ENCODE results near the gene ATP6V0D1. TPM values are rescaled to one million over a fixed set of nuclear protein-coding genes. Genes with fewer than 3 reads are reported as not detected.

ATP6V0D1 gene
- polyA plus RNA-seq, 1 donor from 2014 or later: 188 TPM

DNA sequence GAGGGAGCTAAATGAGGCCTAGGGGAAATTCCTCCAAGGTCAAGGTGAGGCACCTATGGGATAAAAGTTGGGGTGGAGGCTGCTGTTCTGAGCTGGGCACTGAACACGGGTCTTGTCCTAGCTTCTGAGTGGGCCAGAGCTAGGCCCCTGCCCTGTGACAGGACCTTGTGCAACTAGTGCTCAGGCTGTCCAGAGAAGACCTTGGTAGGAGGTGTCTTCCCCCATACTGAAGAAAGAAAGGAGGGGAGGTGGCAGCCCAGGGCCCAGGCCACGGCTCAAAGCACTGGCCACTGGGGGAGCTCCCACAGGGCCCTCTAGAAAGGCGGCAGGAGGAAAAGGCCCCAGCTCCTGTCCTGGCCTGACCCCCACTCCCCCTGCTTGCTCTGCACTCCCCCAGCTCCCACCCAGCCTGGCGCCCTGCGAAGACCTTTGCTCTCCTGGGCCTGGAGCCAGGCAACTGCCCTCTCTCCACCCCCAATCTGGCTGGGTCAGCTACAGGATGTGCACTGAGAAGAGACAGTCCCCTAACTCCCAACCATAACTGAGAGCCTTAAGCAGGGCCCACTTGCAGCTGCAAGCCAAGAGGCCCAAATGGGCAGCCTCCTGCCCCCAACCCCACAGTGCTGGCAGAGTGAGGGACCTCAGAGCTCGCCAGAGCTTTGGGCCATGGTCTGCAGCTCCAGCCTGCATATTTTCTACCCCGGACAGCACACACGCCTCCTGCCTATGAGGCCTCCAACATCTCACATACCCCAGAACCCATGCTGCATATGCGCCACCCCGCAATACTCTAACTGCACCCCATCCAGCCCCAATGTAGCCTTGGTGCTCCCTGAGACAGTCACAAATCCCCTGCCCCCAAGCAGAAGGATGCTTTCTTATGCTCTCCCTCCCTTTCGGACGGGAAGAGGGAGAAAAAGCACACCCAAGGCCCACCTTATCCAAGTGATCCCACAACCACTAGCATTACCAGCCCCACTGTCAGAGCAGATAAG lies 34.7 kb downstream of the ATP6V0D1 start:
- Histone ChIP-seq H3F3A (ENCODE audit: insufficient read depth, low read length, poor library complexity, severe bottlenecking) (no peaks in the 10 kb centered on the region), H3K9me3 (ENCODE audit: low read length) (no peaks in the 10 kb centered on the region), H3K9me2 (ENCODE audit: insufficient read depth, low read length) (no peaks in the 10 kb centered on the region), H4K20me1 (ENCODE audit: insufficient read depth) (no peaks in the 10 kb centered on the region), H3K79me2 (replicated peaks; ENCODE audit: insufficient read depth, low read length) (no peaks in the 10 kb centered on the region), H3K27me3 (ENCODE audit: insufficient read depth, low read depth, low read length) (no peaks in the 10 kb centered on the region), H2AFZ (ENCODE audit: low read depth, low read length) (no peak overlapping the region), H3K36me3 (ENCODE audit: insufficient read depth, low read length) (no peaks in the 10 kb centered on the region), H3K4me2 (ENCODE audit: low read length) (no peak overlapping the region), H3K27ac (ENCODE audit: low read length) (no peak overlapping the region), H3K4me3 (ENCODE audit: low read length) (no peak overlapping the region), H3K9ac (ENCODE audit: low read length) (no peak overlapping the region)
- no peak for TF ChIP-seq SMC3 (conservative IDR thresholded peaks at IDR 0.05; ENCODE audit: poor library complexity)
- no peak for TF ChIP-seq EP300 (conservative IDR thresholded peaks at IDR 0.05; ENCODE audit: poor library complexity, severe bottlenecking)
- TF ChIP-seq CTCF (IDR thresholded peaks at IDR 0.05; ENCODE audit: poor library complexity, severe bottlenecking): no peak
- no peak for TF ChIP-seq REST (IDR thresholded peaks at IDR 0.05; ENCODE audit: borderline replicate concordance)
- no peak for TF ChIP-seq POLR2AphosphoS5 (IDR thresholded peaks at IDR 0.05)
- no peak for TF ChIP-seq EZH2 (IDR thresholded peaks at IDR 0.05; ENCODE audit: borderline replicate concordance, insufficient read depth, low read length, poor library complexity, severe bottlenecking)
- TF ChIP-seq TAF1 (IDR thresholded peaks at IDR 0.05; ENCODE audit: low read depth): no peak
- TF ChIP-seq MXI1 (conservative IDR thresholded peaks at IDR 0.05; ENCODE audit: poor library complexity, severe bottlenecking): no peak
- TF ChIP-seq RAD21 (conservative IDR thresholded peaks at IDR 0.05): no peak

DNA sequence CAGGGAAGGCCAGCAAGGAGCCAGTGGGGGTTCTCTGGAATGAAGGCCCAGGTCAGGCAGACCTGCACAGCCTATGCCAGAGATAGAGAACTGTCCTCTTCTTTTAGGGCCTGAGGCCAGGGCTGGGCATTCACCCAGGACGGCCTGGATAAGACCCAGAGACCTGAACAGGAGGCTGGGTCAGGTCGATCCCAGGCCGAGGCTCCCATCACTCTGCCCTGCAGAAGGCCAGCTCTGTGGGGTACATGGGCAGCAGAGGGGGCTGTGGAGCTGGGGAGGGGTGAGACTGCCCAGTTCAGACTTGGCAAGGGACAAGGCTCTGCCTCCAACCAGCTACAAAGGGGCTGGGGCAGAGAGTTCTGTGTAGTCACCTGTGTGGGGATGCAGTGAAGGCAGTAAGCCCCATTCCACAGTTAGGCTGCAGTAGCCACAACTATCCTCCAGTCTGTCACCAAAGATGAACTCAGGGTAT lies 35.5 kb downstream of the ATP6V0D1 start:
- no peak overlapping the region for H3K4me3 ChIP-seq (ENCODE audit: low read length)
- H2AFZ ChIP-seq (ENCODE audit: low read depth, low read length): no peak overlapping the region
- H3F3A ChIP-seq (ENCODE audit: insufficient read depth, low read length, poor library complexity, severe bottlenecking): no peaks in the 10 kb centered on the region
- no peak overlapping the region for H3K9ac ChIP-seq (ENCODE audit: low read length)
- H3K9me3 ChIP-seq (ENCODE audit: low read length): no peaks in the 10 kb centered on the region
- no peaks in the 10 kb centered on the region for H4K20me1 ChIP-seq (ENCODE audit: insufficient read depth)
- H3K79me2 ChIP-seq (replicated peaks; ENCODE audit: insufficient read depth, low read length): no peaks in the 10 kb centered on the region
- no peaks in the 10 kb centered on the region for H3K27me3 ChIP-seq (ENCODE audit: insufficient read depth, low read depth, low read length)
- H3K27ac ChIP-seq (ENCODE audit: low read length): no peak overlapping the region
- H3K4me2 ChIP-seq (ENCODE audit: low read length): no peak overlapping the region
- TF ChIP-seq EP300 (conservative IDR thresholded peaks at IDR 0.05; ENCODE audit: poor library complexity, severe bottlenecking) (no peak), SMC3 (conservative IDR thresholded peaks at IDR 0.05; ENCODE audit: poor library complexity) (no peak), REST (IDR thresholded peaks at IDR 0.05; ENCODE audit: borderline replicate concordance) (no peak), CTCF (IDR thresholded peaks at IDR 0.05; ENCODE audit: poor library complexity, severe bottlenecking) (no peak), EZH2 (IDR thresholded peaks at IDR 0.05; ENCODE audit: borderline replicate concordance, insufficient read depth, low read length, poor library complexity, severe bottlenecking) (no peak), TAF1 (IDR thresholded peaks at IDR 0.05; ENCODE audit: low read depth) (no peak), RAD21 (conservative IDR thresholded peaks at IDR 0.05) (no peak), MXI1 (conservative IDR thresholded peaks at IDR 0.05; ENCODE audit: poor library complexity, severe bottlenecking) (no peak), POLR2AphosphoS5 (IDR thresholded peaks at IDR 0.05) (no peak)
- no peaks in the 10 kb centered on the region for H3K9me2 ChIP-seq (ENCODE audit: insufficient read depth, low read length)
- no peaks in the 10 kb centered on the region for H3K36me3 ChIP-seq (ENCODE audit: insufficient read depth, low read length)
